GM12878 (cell line): Measurements from ENCODE around the gene FLT1.

ENCODE experiments used
- CREB1 ChIP-seq: IDR thresholded peaks from 2 replicates; pipeline ENCODE4 v1.6.1; 2012; ENCODE audit warnings: low read depth, mild to moderate bottlenecking, inconsistent platforms
- EED ChIP-seq: sonication (generic); IDR thresholded peaks from 2 replicates; pipeline ENCODE4 v1.6.1; 2016; ENCODE audit warnings: antibody characterized with exemption, low read depth
- FOXM1 ChIP-seq: IDR thresholded peaks from 2 replicates; pipeline ENCODE4 v1.6.1; 2012; ENCODE audit warnings: low read depth, mild to moderate bottlenecking, inconsistent platforms, low read length, moderate library complexity
- HCFC1 ChIP-seq: fragments of 150-350 bp; IDR thresholded peaks from 2 replicates; pipeline ENCODE4 v1.6.1; 2014; ENCODE audit warnings: low read length
- LARP7 ChIP-seq: fragments of 450-650 bp; IDR thresholded peaks from 2 replicates; pipeline ENCODE4 v1.6.1; 2017; ENCODE audit warnings: mild to moderate bottlenecking
- POLR2A ChIP-seq: IDR thresholded peaks from 2 replicates; pipeline ENCODE4 v1.6.1; 2011; ENCODE audit warnings: low read depth, mild to moderate bottlenecking, low read length

DNA sequence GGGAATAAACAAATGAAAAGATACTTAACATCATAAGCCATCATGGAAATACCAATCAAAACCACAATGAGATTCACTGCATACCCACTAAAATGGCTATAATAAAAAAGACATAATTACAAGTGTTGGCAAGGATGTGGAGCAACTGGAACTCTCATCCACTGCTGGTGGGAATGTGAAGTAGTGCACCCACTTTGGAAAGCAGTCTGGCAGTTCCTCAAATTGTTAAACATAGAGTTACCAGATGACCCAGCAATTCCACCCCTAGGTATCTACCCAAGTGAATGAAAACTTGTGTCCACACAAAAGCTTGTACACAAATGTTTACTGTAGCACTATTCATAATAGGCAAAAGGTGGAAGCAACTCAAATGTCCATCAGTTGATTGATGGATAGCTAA is 46.9 kb downstream of the FLT1 start:
- TF ChIP-seq POLR2A, result no peak
- TF ChIP-seq HCFC1, result no peak
- no peak for TF ChIP-seq EED
- no peak for TF ChIP-seq CREB1
- TF ChIP-seq FOXM1, result no peak
- no peak for TF ChIP-seq LARP7
